HG03175 (cell line): ENCODE results near the gene KIAA1586.

Experiments used
- ATAC-seq: cut with Tn5 transposase; IDR thresholded peaks from one replicate; pipeline ENCODE4 v1.9.1; 2021; ENCODE audit warnings: mild to moderate bottlenecking, moderate library complexity; ENCODE audit not compliant: unreplicated experiment

Gene KIAA1586

GRCh38 chr6:57102976-57103375 is 56.5 kb downstream of the KIAA1586 start:
- no peak for ATAC-seq

GRCh38 chr6:57104336-57104735 is 57.8 kb downstream of the KIAA1586 start:
- no peak for ATAC-seq
